Measurements from ENCODE around the gene ANKHD1. TPM values are rescaled to one million over a fixed set of nuclear protein-coding genes. Genes with fewer than 3 reads are reported as not detected.

ANKHD1 gene
- total and polyA plus RNA-seq, 2 of the 8 experiments (the other 6 are each of a cell fraction or from before 2014, with no cell fraction given) = 69.9 to 108 TPM

DNA sequence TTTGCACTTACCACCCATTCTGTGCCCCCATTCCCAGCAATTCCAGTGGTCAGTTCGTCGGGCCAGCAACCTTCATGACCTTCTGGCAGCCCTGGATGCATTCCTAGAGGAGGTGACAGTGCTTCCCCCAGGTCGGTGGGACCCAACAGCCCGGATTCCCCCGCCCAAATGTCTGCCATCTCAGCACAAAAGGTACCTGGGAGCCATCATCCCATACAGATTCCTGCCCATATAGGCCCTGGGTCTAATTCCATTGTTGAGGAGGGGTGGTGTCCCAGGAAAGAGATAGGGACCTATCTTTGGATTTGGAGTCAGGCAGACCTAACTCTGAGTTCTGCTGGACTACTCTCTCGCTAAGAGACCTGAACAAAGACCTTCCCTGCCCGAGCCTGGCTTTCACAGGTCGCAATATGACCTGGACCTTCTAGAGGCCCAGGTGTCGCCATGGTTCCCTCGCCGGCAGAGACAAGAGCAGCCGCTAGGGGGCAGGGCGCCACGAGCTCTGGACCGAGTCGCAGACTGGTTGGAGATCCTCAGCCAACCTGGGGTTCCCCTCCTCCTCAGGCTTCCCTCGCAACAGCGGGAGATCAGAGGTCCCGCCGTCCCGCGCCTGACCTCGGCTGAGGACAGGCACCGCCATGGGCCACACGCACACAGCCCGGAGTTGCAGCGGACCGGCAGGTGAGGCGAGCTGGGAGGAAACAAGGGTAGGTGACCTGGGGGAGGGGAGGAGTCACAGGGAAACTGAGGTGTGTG is 38.6 kb upstream of the ANKHD1 start (continued):
- TF ChIP-seq GABPA (IDR thresholded peaks at IDR 0.05; ENCODE audit: borderline replicate concordance, insufficient read depth, low read length) = peak; percentile 54; the same call in 1 of the 2 replicates
- peak in 1 of 2 experiments; percentile 62; a peak in 2 of 3 replicates for TF ChIP-seq POLR2A (IDR thresholded peaks at IDR 0.05; ENCODE audit: control extremely low read depth in 1 of 2, low read depth in 2 of 2, low read length in 2 of 2)
- no peak for TF ChIP-seq JUND (IDR thresholded peaks at IDR 0.05; ENCODE audit: low read length)
- TF ChIP-seq RAD21 (IDR thresholded peaks at IDR 0.05 in 1 of 2, conservative IDR thresholded peaks at IDR 0.05 in 1 of 2; ENCODE audit: low read depth in 2 of 2, low read length in 2 of 2) = peak; percentile 64 to 77
- TF ChIP-seq ASH2L (IDR thresholded peaks at IDR 0.05; ENCODE audit: low read length) = peak; percentile 66
- TF ChIP-seq SAP30 (IDR thresholded peaks at IDR 0.05; ENCODE audit: insufficient read depth, insufficient replicate concordance, low read length) = no peak
- TF ChIP-seq, protein P1, sequence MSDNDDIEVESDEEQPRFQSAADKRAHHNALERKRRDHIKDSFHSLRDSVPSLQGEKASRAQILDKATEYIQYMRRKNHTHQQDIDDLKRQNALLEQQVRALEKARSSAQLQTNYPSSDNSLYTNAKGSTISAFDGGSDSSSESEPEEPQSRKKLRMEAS (IDR thresholded peaks at IDR 0.05) = peak; percentile 91

Measured in H1 (cell line).